ENCODE results near the gene EYS.

The EYS gene

GRCh38 chr6:64428186-64428585 lies 1278.8 kb downstream of the EYS start:
- no peak for TF ChIP-seq CTCF (conservative IDR thresholded peaks at IDR 0.05)
- H3K27ac ChIP-seq = no peak overlapping the region

DNA sequence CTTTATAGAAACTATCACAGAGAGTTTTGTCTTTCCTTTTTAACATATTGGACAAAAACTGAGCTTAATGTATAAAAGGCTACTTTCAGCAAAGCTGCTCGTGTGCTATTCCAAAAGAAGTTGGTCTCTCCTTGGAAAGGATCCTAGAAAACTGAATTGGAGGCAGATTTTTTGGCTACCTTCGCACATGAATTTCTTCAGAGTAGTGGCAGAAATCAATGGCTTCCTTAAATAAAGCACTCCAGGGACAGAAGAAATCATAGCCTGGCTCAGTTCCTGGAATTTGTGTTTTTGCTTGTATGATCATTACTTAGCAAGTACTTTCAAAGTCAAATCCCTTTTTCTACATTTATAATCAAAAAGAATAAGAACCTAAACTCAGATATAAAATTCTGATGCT lies 1291.1 kb downstream of the EYS start:
- TF ChIP-seq CTCF (conservative IDR thresholded peaks at IDR 0.05) = no peak
- no peak overlapping the region for H3K27ac ChIP-seq

- no peak for TF ChIP-seq CTCF (conservative IDR thresholded peaks at IDR 0.05)
- H3K27ac ChIP-seq = no peak overlapping the region
These were observed 1295.8 kb downstream of the EYS start for GRCh38 chr6:64411226-64411625.

GRCh38 chr6:64409948-64410347 lies 1297.1 kb downstream of the EYS start:
- no peak for TF ChIP-seq CTCF (conservative IDR thresholded peaks at IDR 0.05)
- no peak overlapping the region for H3K27ac ChIP-seq

DNA sequence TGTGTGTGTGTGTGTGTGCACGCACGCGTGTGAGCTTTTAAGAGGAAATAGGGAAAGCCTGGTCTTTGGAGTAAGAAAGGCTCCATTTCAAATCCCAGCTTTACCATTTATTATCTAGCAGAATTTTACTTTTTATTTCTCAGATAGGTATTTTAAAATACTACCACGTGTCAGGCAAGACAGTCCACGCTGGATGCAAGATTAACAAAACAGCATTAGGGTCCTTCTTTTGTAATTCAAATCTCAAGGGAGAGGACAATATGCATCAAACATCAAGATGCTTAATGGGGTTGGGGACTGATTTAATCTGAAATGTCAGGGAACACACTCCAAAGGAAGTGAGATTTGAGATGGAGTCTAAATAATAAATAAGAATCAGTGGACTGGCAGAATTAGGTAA lies 1302.6 kb downstream of the EYS start:
- TF ChIP-seq CTCF (conservative IDR thresholded peaks at IDR 0.05) = no peak
- H3K27ac ChIP-seq = no peak overlapping the region

GRCh38 chr6:64383277-64383676 lies 1323.7 kb downstream of the EYS start:
- no peak overlapping the region for H3K27ac ChIP-seq
- TF ChIP-seq CTCF (conservative IDR thresholded peaks at IDR 0.05) = no peak

DNA sequence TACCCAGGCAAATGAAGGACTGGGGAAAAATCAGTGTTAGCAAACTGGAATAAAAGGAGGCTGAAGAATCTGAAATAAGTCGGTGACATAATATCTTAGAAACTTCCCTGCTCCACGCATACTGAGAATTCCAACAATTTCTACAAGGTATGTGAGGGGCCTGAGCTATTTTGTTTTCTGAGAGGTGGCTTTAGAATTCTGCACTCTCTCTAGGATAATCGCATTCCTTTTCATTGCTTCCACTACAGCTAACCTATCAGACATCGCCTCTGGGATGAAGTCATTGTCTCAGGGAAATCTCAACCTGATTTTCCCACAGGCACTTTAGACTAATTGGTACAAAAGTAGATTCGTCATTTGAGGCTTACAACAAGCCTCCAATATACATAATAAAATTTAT lies 1330.6 kb downstream of the EYS start:
- no peak for TF ChIP-seq CTCF (conservative IDR thresholded peaks at IDR 0.05)
- H3K27ac ChIP-seq = no peak overlapping the region

DNA sequence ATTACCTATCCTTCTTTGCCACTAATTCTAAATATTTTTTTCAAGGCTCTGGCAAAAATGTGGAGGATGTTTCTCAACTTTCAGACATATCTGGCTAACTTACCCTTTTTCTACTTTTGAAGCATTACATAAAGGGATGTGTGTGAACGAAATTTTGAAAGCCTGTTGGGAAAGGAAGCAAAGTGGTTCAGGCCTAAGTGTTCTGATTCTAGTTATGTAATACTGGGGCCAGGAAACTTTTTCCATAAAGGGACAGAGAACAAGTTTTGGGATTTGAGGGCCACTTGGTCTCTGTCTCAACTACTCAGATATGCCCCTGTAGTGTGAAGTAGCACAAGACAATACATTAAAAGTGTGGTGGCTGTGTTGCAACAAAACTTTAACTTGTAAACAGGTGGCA lies 1349.6 kb downstream of the EYS start:
- H3K27ac ChIP-seq = no peak overlapping the region
- no peak for TF ChIP-seq CTCF (conservative IDR thresholded peaks at IDR 0.05)

All from VCaP (cell line).